ENCODE results near the gene KNDC1. TPM values are rescaled to one million over a fixed set of nuclear protein-coding genes. Genes with fewer than 3 reads are reported as not detected.
"Not testable (repeated sequence)": the region's sequence is repeated elsewhere in the genome, so short reads cannot be mapped to it uniquely, and the experiment has no call there.

KNDC1 gene
- total RNA-seq, 1 donor from 2014 or later = 0.55 TPM

GRCh38 chr10:133230044-133230361 lies 70.0 kb downstream of the KNDC1 start, which contains the start of gene UTF1:
TSS of gene UTF1 (plus strand) at chr10:133230217. CDS start at chr10:133230289, 72 bp downstream.
- Mint-ChIP-seq H3K9me3 (ENCODE audit: low read depth) (no peaks in the 10 kb centered on the region), H3K27me3 (ENCODE audit: low read depth) (peaks cover 62% of the 10 kb centered on the region), H3K4me1 (ENCODE audit: low read depth) (peaks cover 15% of the 10 kb centered on the region), H3K4me3 (ENCODE audit: unreplicated experiment) (no peak within 1 kb of the TSS), H3K36me3 (ENCODE audit: low read depth) (no peaks in the 10 kb centered on the region), H3K27ac (ENCODE audit: unreplicated experiment) (no peak within 1 kb of the TSS)
- DNase-seq (ENCODE audit: low spot score) = no peak
- TF ChIP-seq CTCF (IDR thresholded peaks at IDR 0.05) = no peak

GRCh38 chr10:133230387-133231195 lies 70.6 kb downstream of the KNDC1 start:
- peaks cover 13% of the 10 kb centered on the region for H3K4me1 Mint-ChIP-seq (ENCODE audit: low read depth)
- no peak for DNase-seq (ENCODE audit: low spot score)
- no peak overlapping the region for H3K4me3 Mint-ChIP-seq (ENCODE audit: unreplicated experiment)
- no peak overlapping the region for H3K27ac Mint-ChIP-seq (ENCODE audit: unreplicated experiment)
- TF ChIP-seq CTCF (IDR thresholded peaks at IDR 0.05) = no peak
- no peaks in the 10 kb centered on the region for H3K9me3 Mint-ChIP-seq (ENCODE audit: low read depth)
- H3K36me3 Mint-ChIP-seq (ENCODE audit: low read depth) = no peaks in the 10 kb centered on the region
- H3K27me3 Mint-ChIP-seq (ENCODE audit: low read depth) = peaks cover 63% of the 10 kb centered on the region

GRCh38 chr10:133231244-133231945 lies 71.4 kb downstream of the KNDC1 start:
- no peak for DNase-seq (ENCODE audit: low spot score)
- Mint-ChIP-seq H3K4me3 (ENCODE audit: unreplicated experiment) (no peak overlapping the region), H3K36me3 (ENCODE audit: low read depth) (no peaks in the 10 kb centered on the region), H3K4me1 (ENCODE audit: low read depth) (peaks cover 5% of the 10 kb centered on the region), H3K9me3 (ENCODE audit: low read depth) (no peaks in the 10 kb centered on the region), H3K27ac (ENCODE audit: unreplicated experiment) (no peak overlapping the region), H3K27me3 (ENCODE audit: low read depth) (peaks cover 61% of the 10 kb centered on the region)
- no peak for TF ChIP-seq CTCF (IDR thresholded peaks at IDR 0.05)

- no peak overlapping the region for H3K4me3 Mint-ChIP-seq (ENCODE audit: unreplicated experiment)
- no peak for DNase-seq (ENCODE audit: low spot score)
- peaks cover 56% of the 10 kb centered on the region for H3K27me3 Mint-ChIP-seq (ENCODE audit: low read depth)
These were observed 72.0 kb downstream of the KNDC1 start for GRCh38 chr10:133231946-133232574.

GRCh38 chr10:133234796-133235195 lies 74.8 kb downstream of the KNDC1 start:
- H3K27me3 Mint-ChIP-seq (ENCODE audit: low read depth) = peaks cover 51% of the 10 kb centered on the region
- H3K36me3 Mint-ChIP-seq (ENCODE audit: low read depth); H3K27ac Mint-ChIP-seq (ENCODE audit: unreplicated experiment); H3K4me3 Mint-ChIP-seq (ENCODE audit: unreplicated experiment); H3K9me3 Mint-ChIP-seq (ENCODE audit: low read depth); H3K4me1 Mint-ChIP-seq (ENCODE audit: low read depth); DNase-seq (ENCODE audit: low spot score): not testable (repeated sequence)

More at GRCh38 chr10:133231946-133232574, 72.0 kb downstream of the KNDC1 start:
- Mint-ChIP-seq H3K9me3 (ENCODE audit: low read depth) (no peaks in the 10 kb centered on the region), H3K36me3 (ENCODE audit: low read depth) (no peaks in the 10 kb centered on the region), H3K4me1 (ENCODE audit: low read depth) (peaks cover 3% of the 10 kb centered on the region), H3K27ac (ENCODE audit: unreplicated experiment) (no peak overlapping the region)
- TF ChIP-seq CTCF (IDR thresholded peaks at IDR 0.05) = no peak

All from chondrocyte (in vitro differentiated cells).